Stimulated activated naive CD4-positive, alpha-beta T cell (primary cell): ENCODE results near the gene WRNIP1.

ENCODE experiments used
- DNase-seq, 6 experiments: peaks; one replicate each; lab custom pipeline; 2025; lab: John Stamatoyannopoulos, UW

Gene WRNIP1

DNA sequence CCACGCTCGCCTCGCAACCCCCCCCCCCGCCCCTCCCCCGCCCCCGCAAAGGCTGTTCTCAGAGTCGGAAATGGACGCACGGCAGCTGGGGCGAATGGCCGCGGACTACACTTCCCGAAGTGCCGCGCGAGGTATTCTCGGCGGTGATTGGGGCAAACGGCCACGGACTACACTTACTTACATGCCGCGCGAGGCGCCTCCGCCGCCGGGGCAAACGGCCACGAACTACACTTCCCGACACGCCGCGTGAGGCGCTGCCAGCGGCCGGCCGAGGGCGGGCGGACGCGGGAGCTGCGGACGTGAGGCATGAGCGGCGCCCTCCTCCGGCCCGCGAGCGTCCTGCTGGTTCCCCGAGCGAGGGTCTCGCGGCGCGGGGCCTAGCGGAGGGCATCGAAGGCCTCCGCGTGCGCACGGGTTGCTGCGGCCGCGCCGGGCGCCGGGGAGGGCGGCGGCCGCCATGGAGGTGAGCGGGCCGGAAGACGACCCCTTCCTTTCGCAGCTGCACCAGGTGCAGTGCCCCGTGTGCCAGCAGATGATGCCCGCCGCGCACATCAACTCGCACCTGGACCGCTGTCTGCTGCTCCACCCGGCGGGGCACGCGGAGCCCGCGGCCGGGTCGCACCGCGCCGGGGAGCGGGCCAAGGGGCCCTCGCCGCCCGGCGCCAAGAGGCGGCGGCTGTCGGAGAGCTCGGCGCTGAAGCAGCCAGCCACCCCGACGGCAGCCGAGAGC is at the start of gene WRNIP1:
WRNIP1 (plus strand) TSS at position 228 of the 730 bp plus-strand sequence; CDS start at position 458, 230 bp downstream.
- DNase-seq, result peak; percentile 91 to 97 (median 96)

DNA sequence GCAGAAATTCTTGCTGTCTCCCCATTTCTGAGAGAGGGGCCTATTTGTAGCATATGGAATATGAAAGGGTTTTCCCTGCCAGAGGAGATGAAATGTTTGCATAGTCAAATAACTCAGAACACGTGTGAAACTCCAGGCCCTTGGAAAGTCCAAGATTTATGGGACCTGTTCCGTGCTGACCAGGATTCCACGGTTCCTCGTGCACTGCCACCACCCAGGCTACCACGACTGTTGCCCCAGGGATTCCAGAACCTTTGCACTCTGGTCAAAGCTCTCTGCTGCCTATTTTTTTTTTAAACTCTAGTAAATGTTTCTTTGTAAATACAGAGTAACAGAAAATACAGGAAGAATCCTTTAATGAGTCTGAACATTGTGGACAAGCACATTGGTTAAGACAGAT is 49.5 kb upstream of the WRNIP1 start:
- DNase-seq, result no peak

DNA sequence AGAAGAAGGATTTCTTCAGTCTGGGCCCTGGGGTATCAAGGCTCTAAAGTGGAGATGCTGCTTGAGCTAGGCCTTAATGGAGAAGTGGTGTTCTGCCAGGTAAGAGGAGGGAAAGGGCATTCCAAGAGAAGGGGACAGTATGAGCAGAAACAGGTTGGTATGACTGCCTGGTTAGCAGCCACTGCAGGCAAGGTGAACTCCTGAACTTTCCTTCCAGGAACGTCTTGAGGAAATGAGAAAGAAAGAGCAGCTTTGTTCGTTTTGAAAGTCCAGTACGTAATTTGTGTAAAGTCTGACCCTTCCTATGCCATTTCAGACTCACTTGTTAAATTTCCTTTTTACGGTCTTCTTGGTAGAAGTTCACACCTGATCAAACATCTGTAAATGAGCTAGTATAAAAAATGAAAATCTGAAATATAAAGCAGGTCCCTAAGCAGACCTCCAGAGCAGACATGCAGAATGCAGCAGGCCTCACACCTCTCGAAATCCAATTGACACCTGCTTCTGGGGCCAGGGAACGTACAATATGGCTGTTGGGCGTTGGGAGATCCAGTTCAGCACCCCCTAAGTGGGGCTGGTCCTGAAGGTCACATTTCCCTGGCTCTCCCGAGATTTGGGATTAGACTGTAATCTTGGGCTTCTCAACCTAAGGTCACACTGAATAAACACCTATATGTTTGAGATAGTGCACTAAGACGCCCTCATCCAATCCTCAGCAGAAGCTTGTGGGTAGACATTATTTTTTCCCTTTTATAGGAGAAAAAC is 48.1 kb upstream of the WRNIP1 start:
- DNase-seq, result no peak

DNA sequence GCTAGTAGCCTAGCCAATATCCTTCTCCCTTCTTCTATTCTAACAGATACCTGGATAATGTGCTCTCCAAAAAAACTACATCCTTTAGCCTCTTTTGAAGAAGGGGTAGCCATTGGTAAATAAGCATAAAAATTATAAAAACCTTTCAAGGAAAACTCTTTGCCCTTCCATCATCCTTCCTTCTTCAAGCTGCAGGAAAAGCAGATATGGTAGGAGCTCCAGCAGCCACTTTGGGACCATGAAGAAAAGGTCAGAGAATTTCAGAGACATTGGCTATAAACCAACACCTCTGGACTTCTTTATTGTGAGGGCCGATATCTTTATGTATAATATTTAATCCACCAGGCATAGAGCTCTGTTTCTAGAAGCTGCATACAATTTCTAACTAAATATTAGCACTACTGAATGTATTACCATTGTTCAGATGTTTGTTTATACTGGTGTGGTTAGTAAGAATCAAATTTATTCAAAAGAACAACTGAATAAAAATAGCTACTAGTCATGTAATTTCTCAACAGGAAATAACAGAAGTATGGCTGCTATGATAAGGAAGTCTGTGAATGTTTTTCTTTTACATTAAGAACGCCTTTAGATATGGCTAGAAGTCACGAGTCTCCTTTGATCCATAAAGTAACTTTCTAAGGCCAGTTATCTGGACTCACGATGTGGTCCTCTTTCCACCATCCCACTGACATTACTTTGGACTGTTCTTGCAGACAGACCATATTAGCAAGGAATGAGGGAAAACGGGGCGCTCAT is 46.7 kb upstream of the WRNIP1 start:
- DNase-seq, result no peak

- DNase-seq, result no peak
Observed at GRCh38 chr6:2719093-2719455, 46.1 kb upstream of the WRNIP1 start.

- DNase-seq, result no peak
Observed at GRCh38 chr6:2721219-2721618, 44.0 kb upstream of the WRNIP1 start.

GRCh38 chr6:2725364-2725988 is 39.7 kb upstream of the WRNIP1 start:
- no peak for DNase-seq

DNA sequence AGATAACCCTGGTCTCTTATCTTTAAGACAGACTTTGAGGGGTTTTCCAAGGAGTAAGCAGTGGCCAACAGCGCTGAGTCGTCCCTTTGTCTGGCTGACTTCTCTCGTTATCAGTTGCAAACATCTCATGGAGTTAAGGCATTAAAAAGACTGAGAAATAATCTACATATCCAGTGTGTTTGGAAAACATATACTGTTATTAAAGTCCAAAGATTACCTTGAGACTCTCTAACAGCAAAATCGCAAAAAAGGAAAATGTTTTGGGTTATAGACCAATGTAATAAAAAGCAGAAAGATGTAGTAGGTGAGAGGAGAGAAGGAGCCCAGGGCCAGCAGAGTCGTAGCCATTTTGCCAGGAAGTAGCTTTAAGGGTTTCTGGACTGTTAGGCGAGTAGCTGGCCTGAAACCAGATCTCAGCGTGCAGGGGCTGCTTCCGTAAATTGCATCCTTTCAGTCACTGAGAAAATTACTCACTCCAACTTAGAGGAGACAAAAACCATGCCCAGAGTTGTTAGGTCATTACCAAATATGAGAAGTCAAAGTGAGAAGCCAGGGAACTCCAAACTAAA is 39.1 kb upstream of the WRNIP1 start:
- no peak for DNase-seq

- DNase-seq, result no peak
Observed at GRCh38 chr6:2729921-2730320, 35.3 kb upstream of the WRNIP1 start.

- no peak for DNase-seq
Observed at GRCh38 chr6:2730353-2731107, 34.7 kb upstream of the WRNIP1 start.

DNA sequence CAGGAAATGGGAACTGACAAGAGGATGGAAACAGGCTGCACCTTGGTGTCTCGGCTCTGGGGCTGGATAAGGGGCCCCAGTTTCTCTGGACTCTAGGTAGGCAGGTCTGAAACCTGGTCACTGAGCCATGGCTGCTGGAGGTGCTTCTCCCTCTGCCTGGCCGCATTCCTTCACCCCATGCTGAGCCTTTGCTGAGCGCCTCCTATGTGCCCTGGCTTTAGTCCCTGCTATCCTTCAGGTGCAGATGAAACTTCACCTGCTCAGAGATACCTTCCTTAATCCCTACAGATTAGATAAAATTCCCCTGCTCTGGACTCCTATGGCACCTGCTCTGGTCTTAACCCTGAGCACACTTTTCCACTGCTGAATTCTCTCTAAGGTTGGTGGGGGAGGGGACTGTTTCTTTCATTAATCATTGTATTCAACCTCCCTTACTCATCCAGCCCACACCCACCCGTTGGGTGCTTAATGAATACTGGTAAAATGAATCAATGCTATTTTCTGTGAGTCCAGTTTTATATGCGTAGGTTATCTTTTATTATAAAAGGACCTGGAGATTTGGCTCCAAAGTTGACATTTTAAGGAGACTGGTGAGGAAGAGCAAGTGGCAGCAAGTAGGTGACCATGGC is 33.8 kb upstream of the WRNIP1 start:
- DNase-seq, result no peak

- no peak for DNase-seq
Observed at GRCh38 chr6:2732503-2733089, 32.6 kb upstream of the WRNIP1 start.

DNA sequence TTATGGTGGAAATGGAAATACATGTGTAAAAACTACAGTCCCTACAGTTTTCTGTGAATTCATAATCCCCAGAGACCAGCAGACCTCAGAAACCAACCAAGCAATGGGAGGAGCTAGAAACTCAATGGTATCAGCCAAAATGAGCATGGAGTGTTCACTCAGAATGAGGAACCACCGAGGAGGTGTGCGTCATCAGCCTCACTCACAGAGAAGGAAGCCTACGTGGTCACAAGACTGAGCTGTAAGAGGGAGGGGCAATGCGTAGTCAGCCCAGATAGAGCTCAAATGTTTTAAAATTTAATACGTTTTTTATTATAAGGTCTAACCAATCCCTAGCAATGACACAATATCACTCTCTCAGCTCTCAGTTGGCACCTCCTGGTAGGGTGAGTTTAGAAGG is 31.9 kb upstream of the WRNIP1 start:
- peak in 2 of 6 experiments; percentile 8 to 17 for DNase-seq

- DNase-seq, result no peak
Observed at GRCh38 chr6:2733736-2734480, 31.3 kb upstream of the WRNIP1 start.

DNA sequence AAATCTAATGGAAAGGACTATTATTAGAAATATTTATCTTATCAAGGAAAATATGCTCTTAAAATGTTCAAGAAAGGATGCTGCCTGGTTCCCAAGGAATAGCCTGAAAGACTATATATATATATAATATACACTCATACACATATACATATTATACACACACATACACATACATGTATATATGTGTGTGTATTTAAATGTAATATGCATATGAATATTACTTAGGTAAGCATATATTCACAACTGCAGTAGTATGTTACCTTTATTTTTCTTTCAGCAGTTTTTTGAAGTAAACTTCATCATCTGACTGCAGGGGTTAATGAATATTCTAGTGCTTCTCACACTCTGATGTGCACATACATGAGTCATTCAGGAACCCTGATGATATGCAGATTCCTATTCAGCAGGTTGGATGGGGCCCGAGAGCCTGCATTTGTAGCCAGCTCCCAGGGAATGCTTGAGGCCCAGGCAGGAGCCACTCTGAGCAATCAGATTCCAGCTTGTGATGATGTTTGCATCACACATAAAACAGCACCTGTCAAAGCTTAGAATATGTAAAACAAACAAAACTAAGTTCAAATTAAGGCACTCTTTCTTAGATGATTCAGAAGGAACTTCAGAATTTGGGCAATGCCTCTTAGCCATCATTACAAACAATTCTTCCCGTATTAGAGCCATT is 30.6 kb upstream of the WRNIP1 start:
- DNase-seq, result no peak

- DNase-seq, result no peak
Observed at GRCh38 chr6:2737885-2738284, 27.3 kb upstream of the WRNIP1 start.

GRCh38 chr6:2738373-2738979 is 26.7 kb upstream of the WRNIP1 start:
- DNase-seq, result peak in 5 of 6 experiments; percentile 14 to 57 (median 40)

DNA sequence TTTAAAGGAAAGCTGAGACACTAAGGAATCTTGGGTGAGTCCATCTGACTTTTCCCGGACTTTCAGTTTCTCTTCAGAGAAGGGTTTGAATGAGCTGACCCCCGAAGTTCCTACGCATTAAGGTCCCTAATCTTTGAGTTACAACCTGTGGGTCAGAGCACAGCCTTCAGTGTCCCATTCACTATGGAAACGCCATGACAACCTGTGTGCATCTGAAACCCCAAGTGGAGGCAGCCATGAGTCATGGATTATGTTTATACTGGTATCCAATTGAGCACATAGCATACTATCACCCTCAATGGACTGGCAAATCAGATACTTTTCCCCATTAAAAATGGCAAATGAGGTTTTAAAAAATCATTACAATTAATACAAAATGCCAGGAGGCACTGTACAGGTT is 25.9 kb upstream of the WRNIP1 start:
- no peak for DNase-seq

DNA sequence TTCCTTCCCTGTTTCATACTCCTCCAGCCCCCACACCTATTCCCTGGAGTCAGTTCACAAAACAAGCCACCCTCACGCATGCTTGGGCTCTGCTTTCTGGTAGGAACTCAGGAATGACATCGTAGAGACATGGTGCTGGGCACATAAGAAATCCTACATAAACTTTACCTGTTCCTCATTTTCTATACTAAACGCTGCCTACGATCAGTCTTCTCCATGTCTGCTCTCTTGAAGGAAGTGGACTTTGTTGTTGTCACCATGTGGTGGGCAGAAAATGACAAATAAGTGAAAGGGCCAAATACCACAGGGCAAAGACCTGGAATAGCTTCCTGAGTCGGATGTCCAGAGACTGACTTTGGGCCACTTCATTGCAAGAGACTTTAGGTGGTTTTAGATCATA is 24.6 kb upstream of the WRNIP1 start:
- no peak for DNase-seq
